Measurements from ENCODE around the gene PEX10. TPM values are rescaled to one million over a fixed set of nuclear protein-coding genes. Genes with fewer than 3 reads are reported as not detected.

Gene PEX10
- total RNA-seq, 1 donor from 2014 or later = 15.8 TPM

DNA sequence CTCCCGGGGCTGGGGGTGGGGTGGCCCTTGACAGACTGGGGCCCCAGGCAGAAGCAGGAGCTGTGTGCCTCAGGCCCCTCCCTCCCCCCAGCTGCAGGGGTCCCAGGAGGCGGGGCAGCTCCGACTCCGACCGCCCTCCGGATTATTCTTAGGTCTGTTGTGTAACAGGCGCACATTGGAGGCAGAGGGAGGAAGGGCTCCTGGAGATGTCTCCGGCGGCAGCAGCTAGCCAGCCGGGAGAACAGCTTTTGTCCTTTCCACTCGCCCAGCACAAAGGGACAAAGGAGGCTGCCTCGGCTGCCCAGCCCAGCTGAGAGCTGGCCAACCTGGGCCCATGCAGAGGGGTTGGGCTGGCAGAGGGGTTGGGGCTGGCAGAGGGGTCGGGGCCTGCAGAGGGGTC, 34.0 kb upstream of the PEX10 start:
- TF ChIP-seq, protein P1, sequence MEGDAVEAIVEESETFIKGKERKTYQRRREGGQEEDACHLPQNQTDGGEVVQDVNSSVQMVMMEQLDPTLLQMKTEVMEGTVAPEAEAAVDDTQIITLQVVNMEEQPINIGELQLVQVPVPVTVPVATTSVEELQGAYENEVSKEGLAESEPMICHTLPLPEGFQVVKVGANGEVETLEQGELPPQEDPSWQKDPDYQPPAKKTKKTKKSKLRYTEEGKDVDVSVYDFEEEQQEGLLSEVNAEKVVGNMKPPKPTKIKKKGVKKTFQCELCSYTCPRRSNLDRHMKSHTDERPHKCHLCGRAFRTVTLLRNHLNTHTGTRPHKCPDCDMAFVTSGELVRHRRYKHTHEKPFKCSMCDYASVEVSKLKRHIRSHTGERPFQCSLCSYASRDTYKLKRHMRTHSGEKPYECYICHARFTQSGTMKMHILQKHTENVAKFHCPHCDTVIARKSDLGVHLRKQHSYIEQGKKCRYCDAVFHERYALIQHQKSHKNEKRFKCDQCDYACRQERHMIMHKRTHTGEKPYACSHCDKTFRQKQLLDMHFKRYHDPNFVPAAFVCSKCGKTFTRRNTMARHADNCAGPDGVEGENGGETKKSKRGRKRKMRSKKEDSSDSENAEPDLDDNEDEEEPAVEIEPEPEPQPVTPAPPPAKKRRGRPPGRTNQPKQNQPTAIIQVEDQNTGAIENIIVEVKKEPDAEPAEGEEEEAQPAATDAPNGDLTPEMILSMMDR (IDR thresholded peaks at IDR 0.05; ENCODE audit: borderline replicate concordance) = no peak
- H3K4me1 ChIP-seq = no peaks in the 10 kb centered on the region
- no peak overlapping the region for H3K4me3 ChIP-seq
- no peaks in the 10 kb centered on the region for H3K9me3 ChIP-seq (replicated peaks)
- H3K27ac ChIP-seq (replicated peaks) = no peak overlapping the region
- intact Hi-C loops (cut with micrococcal nuclease) = no loop called here
- DNase-seq = no peak
- peaks cover 96% of the 10 kb centered on the region for H3K27me3 ChIP-seq (ENCODE audit: low read depth)
- no peaks in the 10 kb centered on the region for H3K36me3 ChIP-seq

DNA sequence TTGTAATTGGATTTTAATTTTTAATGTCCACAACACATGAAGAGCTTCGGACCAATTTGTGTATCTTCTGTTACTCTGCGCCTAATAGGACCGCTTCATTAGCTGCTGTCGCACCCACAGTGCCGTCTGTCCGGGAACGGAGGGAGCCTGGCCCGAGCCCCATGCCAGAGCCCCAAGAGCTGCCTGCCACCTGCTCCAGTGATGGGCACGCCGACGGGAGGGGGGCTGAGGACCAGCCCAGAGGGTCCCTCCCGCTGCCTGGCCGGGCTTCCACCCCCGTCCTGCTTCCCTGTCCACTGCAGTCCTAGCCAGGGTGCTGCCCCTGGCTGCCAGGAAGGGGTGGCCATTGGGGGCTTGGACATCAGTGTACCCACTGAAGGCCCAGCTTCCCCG, 33.5 kb upstream of the PEX10 start:
- TF ChIP-seq, protein P1 (IDR thresholded peaks at IDR 0.05; ENCODE audit: borderline replicate concordance) = no peak
- Histone ChIP-seq H3K9me3 (replicated peaks) (no peaks in the 10 kb centered on the region), H3K4me3 (no peak overlapping the region), H3K27me3 (ENCODE audit: low read depth) (peaks cover 96% of the 10 kb centered on the region), H3K4me1 (no peaks in the 10 kb centered on the region), H3K36me3 (no peaks in the 10 kb centered on the region), H3K27ac (replicated peaks) (no peak overlapping the region)
- no peak for DNase-seq
- intact Hi-C loops (cut with micrococcal nuclease) = no loop called here

- Histone ChIP-seq H3K4me3 (no peak overlapping the region), H3K27ac (replicated peaks) (no peak overlapping the region), H3K36me3 (no peaks in the 10 kb centered on the region), H3K9me3 (replicated peaks) (no peaks in the 10 kb centered on the region), H3K4me1 (no peaks in the 10 kb centered on the region), H3K27me3 (ENCODE audit: low read depth) (peaks cover 95% of the 10 kb centered on the region)
- TF ChIP-seq, protein P1 (IDR thresholded peaks at IDR 0.05; ENCODE audit: borderline replicate concordance) = no peak
- DNase-seq = no peak
- intact Hi-C loops (cut with micrococcal nuclease) = no loop called here
Measured at GRCh38 chr1:2445162-2445822, 32.9 kb upstream of the PEX10 start.

- H3K27ac ChIP-seq (replicated peaks) = no peak overlapping the region
- H3K9me3 ChIP-seq (replicated peaks) = no peaks in the 10 kb centered on the region
- no peak overlapping the region for H3K4me3 ChIP-seq
- no peaks in the 10 kb centered on the region for H3K4me1 ChIP-seq
- intact Hi-C loops (cut with micrococcal nuclease) = no loop called here
- peaks cover 84% of the 10 kb centered on the region for H3K27me3 ChIP-seq (ENCODE audit: low read depth)
- H3K36me3 ChIP-seq = no peaks in the 10 kb centered on the region
- TF ChIP-seq, protein P1 (IDR thresholded peaks at IDR 0.05; ENCODE audit: borderline replicate concordance) = no peak
- DNase-seq = no peak
Measured at GRCh38 chr1:2444138-2444591, 31.8 kb upstream of the PEX10 start.

- TF ChIP-seq, protein P1 (IDR thresholded peaks at IDR 0.05; ENCODE audit: borderline replicate concordance) = peak; percentile 17
- peaks cover 78% of the 10 kb centered on the region for H3K27me3 ChIP-seq (ENCODE audit: low read depth)
- H3K36me3 ChIP-seq = no peaks in the 10 kb centered on the region
- DNase-seq = no peak
- H3K4me3 ChIP-seq = no peak overlapping the region
- no peak overlapping the region for H3K27ac ChIP-seq (replicated peaks)
- intact Hi-C loops (cut with micrococcal nuclease) = no loop called here
- H3K9me3 ChIP-seq (replicated peaks) = no peaks in the 10 kb centered on the region
- no peaks in the 10 kb centered on the region for H3K4me1 ChIP-seq
Measured at GRCh38 chr1:2443277-2444137, 31.1 kb upstream of the PEX10 start.
